Right lobe of liver (tissue), 6 donors: ENCODE measurements around the gene MFSD6. TPM values are rescaled to one million over a fixed set of nuclear protein-coding genes. Genes with fewer than 3 reads are reported as not detected.
A peak's percentile ranks its signal among the peaks of the same experiment; 100 is the strongest.

Experiments used
- ATAC-seq, 4 donors: fragments of 200-7000 bp; cut with Tn5 transposase; one replicate each; pipeline ENCODE4 v1.9.1; 2020; ENCODE audit warnings: mild to moderate bottlenecking in 4 of 4, moderate library complexity in 4 of 4
- DNase-seq, 3 donors: peaks; one replicate each; pipeline ENCODE4 v3.0.0-alpha.2; 2020
- H3K27ac ChIP-seq, 3 donors: fragments of 200-600 bp; one replicate each; pipeline ENCODE4 v1.8.0; 2022
- H3K27me3 ChIP-seq, 2 donors: fragments of 200-600 bp; one replicate each; pipeline ENCODE4 v1.8.0; 2022
- H3K36me3 ChIP-seq, 4 donors: fragments of 200-600 bp; sonication (generic) in 1 of 4; one replicate each; pipeline versions ENCODE4 v1.5.1 to v1.8.0; 2017 to 2022; ENCODE audit warnings: control low read depth in 1 of 4
- H3K4me1 ChIP-seq, 4 donors: fragments of 200-600 bp; sonication (generic) in 1 of 4; one replicate each; pipeline versions ENCODE4 v1.5.1 to v1.8.0; 2017 to 2022; ENCODE audit warnings: control low read depth in 1 of 4
- H3K4me3 ChIP-seq, 3 donors: fragments of 200-600 bp; one replicate each; pipeline ENCODE4 v1.8.0; 2022
- H3K9me3 ChIP-seq, 4 donors: fragments of 200-600 bp; sonication (generic) in 1 of 4; one replicate each; pipeline versions ENCODE4 v1.5.1 to v1.8.0; 2017 to 2022; ENCODE audit warnings: control low read depth in 1 of 4
- CTCF ChIP-seq, 4 donors: fragments of 200-600 bp in 3 of 4; fragments of 450-650 bp in 1 of 4; IDR thresholded peaks; one replicate each; pipeline versions ENCODE4 v1.5.1 to v1.8.0; 2016 to 2022; ENCODE audit warnings: antibody characterized with exemption in 4 of 4, mild to moderate bottlenecking in 2 of 4
- POLR2A ChIP-seq: fragments of 450-650 bp; IDR thresholded peaks from one replicate; pipeline ENCODE4 v1.6.1; 2017; ENCODE audit warnings: antibody characterized with exemption, mild to moderate bottlenecking
- WGBS: methylation state at CpG from one replicate; pipeline ENCODE4 v1.1.6; 2018; ENCODE audit warnings: low coverage, low lambda C conversion rate; ENCODE audit not compliant: insufficient coverage; ENCODE audit errors: missing lambda C conversion rate; 5-methylcytosine and 5-hydroxymethylcytosine counted together
- intact Hi-C, 2 donors: fragments of 100-400 bp; cut with DNase I; formaldehyde crosslinking; loops; one replicate each; pipeline versions ENCODE4 v1.11.2 to v1.14.1; 2022
- total RNA-seq, 6 experiments: library from RNA; depleted of rRNA in 2 of 6; stranded (reverse); fragments of >200 nt in 2 of 6; fragmentation: NEBNext Ultra II Directional in 3 of 6; extraction: Animal tissue kit (Norgen Biotek cat#: 25700) in 3 of 6; gene quantifications; one replicate each; pipeline versions ENCODE4 v1.1.0 to v1.2.4, GENCODE V29; 2016 to 2023
- donor health status: DM: no; HTN: yes; CAD: no.
- donor health status: DM: no; HTN: no; CAD: no.
- donor health status: DM: no; HTN: no; CAD: no.
- donor health status: DM: no; HTN: yes; CAD: no.
- donor health status: DM: no; HTN: yes; CAD: no.

MFSD6 gene
- total RNA-seq, 6 experiments from 2014 or later: 1.5 to 14.8 (median 4.1) TPM

- H3K27ac ChIP-seq: peak overlapping the region in 2 of 3 donors; percentile 20 to 34
- H3K4me1 ChIP-seq: peaks cover 0 to 12% (median 4%) of the 10 kb centered on the region in 4 donors
- ATAC-seq (peak; percentile 92 to 94 (median 93)), DNase-seq (peak; percentile 23 to 65 (median 46))
- H3K4me3 ChIP-seq: peak overlapping the region in 1 of 3 donors; percentile 26
- H3K27me3 ChIP-seq: no peaks in the 10 kb centered on the region
- no peaks in the 10 kb centered on the region for H3K9me3 ChIP-seq
- intact Hi-C loops: loop anchor here in 1 of 2 donors (10.0 kb wide), 1 partner anchor 115 kb away; no protein-coding TSS in a partner anchor
- TF ChIP-seq CTCF (IDR thresholded peaks at IDR 0.05) (peak in 1 of 4 donors; percentile 12), POLR2A (no peak)
- H3K36me3 ChIP-seq: no peaks in the 10 kb centered on the region
- WGBS: 21% methylated on average over 3 of the region's 7 CpGs
These were observed 91.9 kb downstream of the MFSD6 start for GRCh38 chr2:190500054-190500502.

GRCh38 chr2:190501231-190501630, 93.1 kb downstream of the MFSD6 start:
- H3K9me3 ChIP-seq: no peaks in the 10 kb centered on the region
- DNase-seq: no peak
- peaks cover 0 to 12% (median 4%) of the 10 kb centered on the region in 4 donors for H3K4me1 ChIP-seq
- H3K36me3 ChIP-seq: no peaks in the 10 kb centered on the region
- H3K27ac ChIP-seq: no peak overlapping the region
- no peak overlapping the region for H3K4me3 ChIP-seq
- 81% methylated on average over 5 of the region's 5 CpGs for WGBS
- no peak for ATAC-seq
- intact Hi-C loops: loop anchor here in 1 of 2 donors (10.0 kb wide), 1 partner anchor 116 kb away; no protein-coding TSS in a partner anchor
- TF ChIP-seq CTCF (IDR thresholded peaks at IDR 0.05): no peak
- TF ChIP-seq POLR2A: no peak
- no peaks in the 10 kb centered on the region for H3K27me3 ChIP-seq

- DNase-seq (no peak), ATAC-seq (no peak)
- Histone ChIP-seq H3K27me3 (no peaks in the 10 kb centered on the region), H3K9me3 (no peaks in the 10 kb centered on the region), H3K4me3 (no peak overlapping the region), H3K27ac (no peak overlapping the region), H3K4me1 (peaks cover 0 to 12% (median 4%) of the 10 kb centered on the region in 4 donors), H3K36me3 (no peaks in the 10 kb centered on the region)
- WGBS: 87% methylated on average over 3 of the region's 3 CpGs
- intact Hi-C loops: loop anchor here in 1 of 2 donors (10.0 kb wide), 1 partner anchor 117 kb away; no protein-coding TSS in a partner anchor
- no peak for TF ChIP-seq CTCF (IDR thresholded peaks at IDR 0.05)
These were observed 93.7 kb downstream of the MFSD6 start for GRCh38 chr2:190501702-190502407.

GRCh38 chr2:190503088-190503487, 94.9 kb downstream of the MFSD6 start:
- ATAC-seq: no peak
- H3K4me3 ChIP-seq: no peak overlapping the region
- H3K9me3 ChIP-seq: no peaks in the 10 kb centered on the region
- no peak for TF ChIP-seq POLR2A
- TF ChIP-seq CTCF (IDR thresholded peaks at IDR 0.05): no peak
- H3K27me3 ChIP-seq: no peaks in the 10 kb centered on the region
- intact Hi-C loops: loop anchor here in 1 of 2 donors (10.0 kb wide), 1 partner anchor 118 kb away; no protein-coding TSS in a partner anchor
- H3K36me3 ChIP-seq: no peaks in the 10 kb centered on the region
- no peak overlapping the region for H3K27ac ChIP-seq
- H3K4me1 ChIP-seq: peaks cover 0 to 8% (median 4%) of the 10 kb centered on the region in 4 donors
- 83% methylated on average over 3 of the region's 3 CpGs for WGBS
- DNase-seq: no peak
